Thyroid gland (tissue), 4 donors: ENCODE results near the gene SND1.

Source experiments
- POLR2A ChIP-seq, 2 donors: fragments of 450-650 bp; IDR thresholded peaks; one replicate each; pipeline ENCODE4 v1.6.1; 2017; ENCODE audit warnings: antibody characterized with exemption in 2 of 2, mild to moderate bottlenecking in 2 of 2, moderate library complexity in 1 of 2
- TF ChIP-seq, protein P1 (sequence below), 6 experiments: fragments of 200-600 bp in 3 of 6; fragments of 450-650 bp in 3 of 6; sonication (generic) in 3 of 6; IDR thresholded peaks; one replicate each; pipeline ENCODE4 v1.5.1; 2016 to 2019; ENCODE audit warnings: antibody characterized with exemption in 6 of 6, mild to moderate bottlenecking in 2 of 6, inconsistent platforms in 1 of 6, moderate library complexity in 1 of 6

DNA sequence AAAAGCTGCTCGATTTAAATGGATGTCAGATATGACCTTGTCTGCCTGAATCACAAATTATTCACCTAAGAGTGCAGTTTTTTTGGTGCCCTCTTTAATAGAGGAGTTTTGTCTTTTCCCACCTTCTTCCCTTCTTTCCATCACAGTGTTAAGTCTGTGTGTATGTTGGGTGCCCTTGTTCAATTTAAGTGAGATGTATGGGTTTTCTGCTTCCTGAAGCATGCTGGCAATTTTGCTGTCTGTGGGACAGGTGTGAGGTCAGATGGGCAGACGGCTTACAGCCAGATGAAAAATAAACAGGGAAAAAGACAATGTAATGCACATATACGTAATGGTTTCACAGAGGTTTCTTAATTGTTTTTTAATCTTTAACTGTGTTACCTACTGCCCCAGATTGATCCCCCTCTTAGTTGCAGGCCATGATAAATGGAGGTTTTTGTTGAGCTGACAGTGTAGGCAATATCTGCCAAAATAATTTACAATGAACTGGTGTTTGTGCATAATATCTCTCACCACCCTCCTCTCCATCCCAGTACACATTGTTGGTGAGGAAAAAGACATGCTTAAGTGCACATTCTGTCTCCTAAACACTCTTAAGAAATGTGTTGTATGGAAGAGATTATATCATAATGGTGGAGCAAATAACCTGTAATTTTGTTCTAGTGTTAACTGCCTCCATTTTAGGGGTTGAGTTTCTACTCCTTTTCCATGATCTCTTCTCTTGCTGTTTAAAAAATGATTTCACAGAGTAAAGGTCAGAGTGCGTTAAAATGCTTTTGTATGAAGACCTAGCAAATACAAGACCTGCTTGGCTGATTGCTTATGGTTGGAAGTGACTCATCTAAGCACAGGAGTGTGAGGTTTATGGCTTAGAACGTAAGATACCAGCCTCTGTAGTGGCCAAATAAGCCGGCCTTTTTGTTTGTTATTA is 255.4 kb downstream of the SND1 start:
- TF ChIP-seq, protein P1, sequence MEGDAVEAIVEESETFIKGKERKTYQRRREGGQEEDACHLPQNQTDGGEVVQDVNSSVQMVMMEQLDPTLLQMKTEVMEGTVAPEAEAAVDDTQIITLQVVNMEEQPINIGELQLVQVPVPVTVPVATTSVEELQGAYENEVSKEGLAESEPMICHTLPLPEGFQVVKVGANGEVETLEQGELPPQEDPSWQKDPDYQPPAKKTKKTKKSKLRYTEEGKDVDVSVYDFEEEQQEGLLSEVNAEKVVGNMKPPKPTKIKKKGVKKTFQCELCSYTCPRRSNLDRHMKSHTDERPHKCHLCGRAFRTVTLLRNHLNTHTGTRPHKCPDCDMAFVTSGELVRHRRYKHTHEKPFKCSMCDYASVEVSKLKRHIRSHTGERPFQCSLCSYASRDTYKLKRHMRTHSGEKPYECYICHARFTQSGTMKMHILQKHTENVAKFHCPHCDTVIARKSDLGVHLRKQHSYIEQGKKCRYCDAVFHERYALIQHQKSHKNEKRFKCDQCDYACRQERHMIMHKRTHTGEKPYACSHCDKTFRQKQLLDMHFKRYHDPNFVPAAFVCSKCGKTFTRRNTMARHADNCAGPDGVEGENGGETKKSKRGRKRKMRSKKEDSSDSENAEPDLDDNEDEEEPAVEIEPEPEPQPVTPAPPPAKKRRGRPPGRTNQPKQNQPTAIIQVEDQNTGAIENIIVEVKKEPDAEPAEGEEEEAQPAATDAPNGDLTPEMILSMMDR (IDR thresholded peaks at IDR 0.05), result no peak
- no peak for TF ChIP-seq POLR2A (IDR thresholded peaks at IDR 0.05)
